Naive thymus-derived CD4-positive, alpha-beta T cell (primary cell): Measurements from ENCODE around the gene PKIG. TPM values are rescaled to one million over a fixed set of nuclear protein-coding genes. Genes with fewer than 3 reads are reported as not detected.

Source experiments
- ATAC-seq: fragments of 150-1000 bp; cut with Tn5 transposase; 2 replicates; pipeline ENCODE4 v1.10.0; 2021; ENCODE audit warnings: mild to moderate bottlenecking, moderate library complexity
- CTCF ChIA-PET: fragments of 350-600 bp; sonication (Branson Sonifier 250); formaldehyde crosslinking; loops from one replicate; lab custom pipeline; 2021; ENCODE audit warnings: antibody characterized with exemption; lab: Charles Lee
- POLR2A ChIA-PET: fragments of 350-600 bp; sonication (Branson Sonifier 250); formaldehyde crosslinking; loops from one replicate; lab custom pipeline; 2021; ENCODE audit warnings: antibody characterized with exemption, inconsistent platforms; lab: Charles Lee
- DNase-seq, 9 donors: peaks; one replicate each; pipeline versions ENCODE4 v3.0.0 to v3.0.0-alpha.2; 2020 to 2022; ENCODE audit warnings: mixed read lengths in 1 of 9
- H3K27ac ChIP-seq: one replicate; pipeline ENCODE4 v1.7.0; 2013; ENCODE audit warnings: mild to moderate bottlenecking, low read depth, low read length, moderate library complexity
- H3K27me3 ChIP-seq, 2 donors: one replicate each; pipeline ENCODE4 v1.7.0; 2013; ENCODE audit warnings: low read length in 2 of 2, mild to moderate bottlenecking in 2 of 2, moderate library complexity in 2 of 2; ENCODE audit not compliant: control insufficient read depth in 2 of 2, insufficient read depth in 2 of 2
- H3K36me3 ChIP-seq, 3 experiments: 1 replicate in 2 of 3; 2 replicates in 1 of 3; pipeline ENCODE4 v1.7.0; 2013; ENCODE audit warnings: low read length in 3 of 3, mild to moderate bottlenecking in 3 of 3, moderate library complexity in 1 of 3; ENCODE audit not compliant: insufficient read depth in 3 of 3, control insufficient read depth in 2 of 3
- H3K4me1 ChIP-seq, 2 donors: one replicate each; pipeline ENCODE4 v1.7.0; 2013; ENCODE audit warnings: low read length in 2 of 2, mild to moderate bottlenecking in 2 of 2, moderate library complexity in 1 of 2; ENCODE audit not compliant: control insufficient read depth in 2 of 2, insufficient read depth in 2 of 2
- H3K4me3 ChIP-seq: 2 replicates; pipeline ENCODE4 v1.7.0; 2013; ENCODE audit warnings: mild to moderate bottlenecking, low read length
- H3K9me3 ChIP-seq, 3 experiments: 1 replicate in 2 of 3; 2 replicates in 1 of 3; pipeline ENCODE4 v1.7.0; 2013; ENCODE audit warnings: low read length in 3 of 3; ENCODE audit not compliant: control insufficient read depth in 2 of 3
- H3K27ac Mint-ChIP-seq, 9 donors: one replicate each; pipeline ENCODE4 v1.8.0; 2020 to 2022; ENCODE audit warnings: mixed read lengths in 9 of 9, mild to moderate bottlenecking in 8 of 9, moderate library complexity in 5 of 9, inconsistent platforms in 2 of 9
- H3K27me3 Mint-ChIP-seq, 5 donors: one replicate each; pipeline ENCODE4 v1.8.0; 2021 to 2022; ENCODE audit warnings: mixed read lengths in 5 of 5, mild to moderate bottlenecking in 1 of 5
- H3K36me3 Mint-ChIP-seq, 5 donors: one replicate each; pipeline ENCODE4 v1.8.0; 2020 to 2022; ENCODE audit warnings: mixed read lengths in 5 of 5, mild to moderate bottlenecking in 3 of 5, inconsistent platforms in 1 of 5
- H3K4me1 Mint-ChIP-seq, 7 donors: one replicate each; pipeline ENCODE4 v1.8.0; 2020 to 2022; ENCODE audit warnings: mixed read lengths in 7 of 7, mild to moderate bottlenecking in 3 of 7, inconsistent platforms in 1 of 7
- H3K4me3 Mint-ChIP-seq, 10 donors: one replicate each; pipeline ENCODE4 v1.8.0; 2020 to 2022; ENCODE audit warnings: mild to moderate bottlenecking in 10 of 10, mixed read lengths in 10 of 10, moderate library complexity in 6 of 10, inconsistent platforms in 2 of 10
- H3K9me3 Mint-ChIP-seq, 11 donors: one replicate each; pipeline ENCODE4 v1.8.0; 2020 to 2022; ENCODE audit warnings: mixed read lengths in 11 of 11, mild to moderate bottlenecking in 4 of 11, inconsistent platforms in 1 of 11, moderate library complexity in 1 of 11
- intact Hi-C, 2 donors: fragments of 100-400 bp; cut with micrococcal nuclease; formaldehyde crosslinking; loops; one replicate each; pipeline ENCODE4 v1.15.1; 2023
- polyA plus RNA-seq, 2 donors: library from polyadenylated mRNA; unstranded; fragments of 300-500 nt; fragmentation: Illumina TruSeq; gene quantifications; one replicate each; pipeline ENCODE4 v1.2.3, GENCODE V29; 2021
- total RNA-seq, 6 experiments: library from RNA in 5 of 6; stranded (reverse) in 5 of 6; gene quantifications; 1 replicate in 5 of 6; 2 replicates in 1 of 6; pipeline ENCODE4 v1.2.3 and lab custom pipeline; 2021 to 2026

Gene PKIG
- total and polyA plus RNA-seq, 7 experiments from 2014 or later, result 1.9 to 6.0 (median 2.9) TPM

- Mint-ChIP-seq H3K27ac (no peak overlapping the region), H3K4me1 (no peaks in the 10 kb centered on the region), H3K4me3 (no peak overlapping the region)
Observed at GRCh38 chr20:44590980-44591778, 8.8 kb downstream of the PKIG start.

GRCh38 chr20:44592366-44592765, 10.0 kb downstream of the PKIG start:
- ChIA-PET POLR2A (no interaction called here), CTCF (no interaction called here)
- H3K27ac Mint-ChIP-seq, result no peak overlapping the region
- no peaks in the 10 kb centered on the region for H3K4me1 Mint-ChIP-seq
- H3K27me3 Mint-ChIP-seq, result peaks cover 0 to 2% (median 0%) of the 10 kb centered on the region in 5 donors
- Histone ChIP-seq H3K4me1 (no peaks in the 10 kb centered on the region), H3K27me3 (no peaks in the 10 kb centered on the region), H3K9me3 (no peaks in the 10 kb centered on the region), H3K36me3 (no peaks in the 10 kb centered on the region), H3K4me3 (no peak overlapping the region), H3K27ac (no peak overlapping the region)
- H3K36me3 Mint-ChIP-seq, result peaks cover 0 to 9% (median 0%) of the 10 kb centered on the region in 5 donors
- no peaks in the 10 kb centered on the region for H3K9me3 Mint-ChIP-seq
- no peak overlapping the region for H3K4me3 Mint-ChIP-seq
- ATAC-seq, result no peak
- intact Hi-C loops, result no loop called here
- DNase-seq, result no peak

More at GRCh38 chr20:44590980-44591778, 8.8 kb downstream of the PKIG start:
- intact Hi-C loops, result no loop called here
- ChIA-PET POLR2A (interaction anchor here (0.6 kb wide), 1 partner anchor 809 kb away, joined by 4 read pairs; no protein-coding TSS in a partner anchor), CTCF (no interaction called here)
- peaks cover 0 to 2% (median 0%) of the 10 kb centered on the region in 5 donors for H3K27me3 Mint-ChIP-seq
- no peaks in the 10 kb centered on the region for H3K9me3 Mint-ChIP-seq
- no peak for ATAC-seq
- peaks cover 0 to 9% (median 0%) of the 10 kb centered on the region in 5 donors for H3K36me3 Mint-ChIP-seq
- Histone ChIP-seq H3K4me1 (no peaks in the 10 kb centered on the region), H3K36me3 (no peaks in the 10 kb centered on the region), H3K27me3 (no peaks in the 10 kb centered on the region), H3K27ac (no peak overlapping the region), H3K9me3 (no peaks in the 10 kb centered on the region), H3K4me3 (no peak overlapping the region)
- no peak for DNase-seq

GRCh38 chr20:44593751-44594150, 11.4 kb downstream of the PKIG start:
- Histone ChIP-seq H3K36me3 (no peaks in the 10 kb centered on the region), H3K27me3 (no peaks in the 10 kb centered on the region), H3K9me3 (no peaks in the 10 kb centered on the region), H3K4me3 (no peak overlapping the region), H3K27ac (no peak overlapping the region), H3K4me1 (peaks cover 0 to 8% of the 10 kb centered on the region in 2 donors)
- Mint-ChIP-seq H3K27ac (no peak overlapping the region), H3K36me3 (peaks cover 0 to 12% (median 0%) of the 10 kb centered on the region in 5 donors), H3K9me3 (no peaks in the 10 kb centered on the region), H3K4me1 (peaks cover 4 to 13% (median 11%) of the 10 kb centered on the region in 7 donors), H3K27me3 (peaks cover 0 to 2% (median 0%) of the 10 kb centered on the region in 5 donors), H3K4me3 (no peak overlapping the region)
- intact Hi-C loops, result no loop called here
- DNase-seq (no peak), ATAC-seq (no peak)
- ChIA-PET POLR2A (interaction anchor here (0.6 to 0.8 kb wide), 2 partner anchors 16 to 1811 kb away, joined by 3 read pairs; no protein-coding TSS in a partner anchor), CTCF (no interaction called here)

- DNase-seq (no peak), ATAC-seq (no peak)
- peaks cover 0 to 12% (median 0%) of the 10 kb centered on the region in 5 donors for H3K36me3 Mint-ChIP-seq
- intact Hi-C loops, result loop anchor here in 1 of 2 donors (5.0 kb wide), 1 partner anchor 72 kb away; the partner anchor contains the start of gene SERINC3
- ChIA-PET POLR2A (interaction anchor here (0.8 kb wide), 1 partner anchor 9 kb away, joined by 3 read pairs; no protein-coding TSS in a partner anchor), CTCF (interaction anchor here (0.6 to 0.7 kb wide), 3 partner anchors 9 to 1207 kb away, joined by 3 read pairs; no protein-coding TSS in a partner anchor)
- Histone ChIP-seq H3K27ac (no peak overlapping the region), H3K36me3 (no peaks in the 10 kb centered on the region), H3K4me3 (no peak overlapping the region), H3K27me3 (no peaks in the 10 kb centered on the region), H3K9me3 (no peaks in the 10 kb centered on the region), H3K4me1 (peaks cover 0 to 12% of the 10 kb centered on the region in 2 donors)
- peaks cover 0 to 2% (median 0%) of the 10 kb centered on the region in 5 donors for H3K27me3 Mint-ChIP-seq
- H3K4me3 Mint-ChIP-seq, result no peak overlapping the region
- peaks cover 4 to 21% (median 17%) of the 10 kb centered on the region in 7 donors for H3K4me1 Mint-ChIP-seq
- no peak overlapping the region for H3K27ac Mint-ChIP-seq
- H3K9me3 Mint-ChIP-seq, result no peaks in the 10 kb centered on the region
Observed at GRCh38 chr20:44594730-44595129, 12.4 kb downstream of the PKIG start.

- ChIA-PET CTCF (no interaction called here), POLR2A (no interaction called here)
- H3K27ac Mint-ChIP-seq, result peak overlapping the region in 3 of 9 donors; percentile 36 to 43 (median 42)
- Histone ChIP-seq H3K27me3 (no peaks in the 10 kb centered on the region), H3K36me3 (no peaks in the 10 kb centered on the region), H3K4me3 (no peak overlapping the region), H3K4me1 (peaks cover 0 to 12% of the 10 kb centered on the region in 2 donors), H3K9me3 (no peaks in the 10 kb centered on the region), H3K27ac (no peak overlapping the region)
- H3K9me3 Mint-ChIP-seq, result no peaks in the 10 kb centered on the region
- ATAC-seq (no peak), DNase-seq (no peak)
- H3K36me3 Mint-ChIP-seq, result peaks cover 0 to 11% (median 0%) of the 10 kb centered on the region in 5 donors
- peaks cover 10 to 30% (median 29%) of the 10 kb centered on the region in 7 donors for H3K4me1 Mint-ChIP-seq
- intact Hi-C loops, result loop anchor here in 1 of 2 donors (5.0 kb wide), 1 partner anchor 74 kb away; the partner anchor contains the start of gene SERINC3
- peaks cover 0 to 2% (median 0%) of the 10 kb centered on the region in 5 donors for H3K27me3 Mint-ChIP-seq
- H3K4me3 Mint-ChIP-seq, result no peak overlapping the region
Observed at GRCh38 chr20:44596010-44596409, 13.6 kb downstream of the PKIG start.

GRCh38 chr20:44596876-44597275, 14.5 kb downstream of the PKIG start:
- H3K27ac ChIP-seq, result no peak overlapping the region
- no peak overlapping the region for H3K4me3 ChIP-seq
- Mint-ChIP-seq H3K27me3 (peaks cover 0 to 2% (median 0%) of the 10 kb centered on the region in 5 donors), H3K4me3 (no peak overlapping the region), H3K4me1 (peaks cover 10 to 35% (median 29%) of the 10 kb centered on the region in 7 donors), H3K27ac (peak overlapping the region in 2 of 9 donors; percentile 81 to 86), H3K36me3 (peaks cover 0 to 10% (median 0%) of the 10 kb centered on the region in 5 donors), H3K9me3 (no peaks in the 10 kb centered on the region)
- H3K27me3 ChIP-seq, result no peaks in the 10 kb centered on the region
- peaks cover 0 to 12% of the 10 kb centered on the region in 2 donors for H3K4me1 ChIP-seq
- ATAC-seq (no peak), DNase-seq (no peak)
- intact Hi-C loops, result loop anchor here in 1 of 2 donors (5.0 kb wide), 1 partner anchor 75 kb away; the partner anchor contains the start of gene SERINC3
- H3K9me3 ChIP-seq, result no peaks in the 10 kb centered on the region
- ChIA-PET POLR2A (no interaction called here), CTCF (interaction anchor here (0.6 to 2.8 kb wide), 2 partner anchors 13 to 180 kb away, joined by 3 to 23 read pairs; no protein-coding TSS in a partner anchor)
- no peaks in the 10 kb centered on the region for H3K36me3 ChIP-seq
